Activated T-helper 1 cell treated with anti-CD3 and anti-CD28 coated beads, Interleukin-2, amount 50 U/mL, for 16 hours (primary cell): Measurements from ENCODE around the gene TMEM94.
"Not testable (repeated sequence)": the region's sequence is repeated elsewhere in the genome, so short reads cannot be mapped to it uniquely, and the experiment has no call there.

Experiments
- DNase-seq, 2 donors: peaks; one replicate each; pipeline ENCODE4 v3.0.0-alpha.2; 2020; ENCODE audit warnings: low read depth in 1 of 2, low spot score in 1 of 2

The TMEM94 gene

GRCh38 chr17:75509528-75510258, 53.3 kb downstream of the TMEM94 start:
- no peak for DNase-seq

GRCh38 chr17:75511270-75511609, 54.8 kb downstream of the TMEM94 start:
- no peak for DNase-seq

GRCh38 chr17:75511610-75512575, 55.5 kb downstream of the TMEM94 start:
- DNase-seq, result no peak

GRCh38 chr17:75512926-75513640, 56.6 kb downstream of the TMEM94 start:
- no peak for DNase-seq

- DNase-seq, result no peak
These were observed 57.2 kb downstream of the TMEM94 start for GRCh38 chr17:75513641-75514000.

- no peak for DNase-seq
These were observed 58.0 kb downstream of the TMEM94 start for GRCh38 chr17:75514299-75514918.

GRCh38 chr17:75514919-75515495, 58.6 kb downstream of the TMEM94 start:
- no peak for DNase-seq

- DNase-seq, result peak; percentile 30 to 65
These were observed 59.2 kb downstream of the TMEM94 start, which contains the start of gene CASKIN2 for GRCh38 chr17:75515496-75516254. Gene CASKIN2, minus strand, starts transcription at chr17:75515537. Its CDS starts 1,733 bp downstream, at chr17:75513804.

GRCh38 chr17:75516255-75516618, 59.8 kb downstream of the TMEM94 start, which contains the start of gene TSEN54:
Gene TSEN54, plus strand, starts transcription at chr17:75516528. Its CDS starts 33 bp downstream, at chr17:75516561.
- peak; percentile 92 for DNase-seq

- DNase-seq, result no peak
These were observed 60.3 kb downstream of the TMEM94 start for GRCh38 chr17:75516619-75517296.

GRCh38 chr17:75517297-75517865, 60.9 kb downstream of the TMEM94 start:
- no peak for DNase-seq

GRCh38 chr17:75518201-75518600, 61.8 kb downstream of the TMEM94 start:
- DNase-seq, result no peak

- no peak for DNase-seq
These were observed 62.6 kb downstream of the TMEM94 start for GRCh38 chr17:75518983-75519537.

- DNase-seq, result not testable (repeated sequence)
These were observed 64.0 kb downstream of the TMEM94 start for GRCh38 chr17:75520413-75520812.

GRCh38 chr17:75521290-75521689, 64.9 kb downstream of the TMEM94 start:
- DNase-seq, result no peak

- DNase-seq, result no peak
These were observed 65.7 kb downstream of the TMEM94 start for GRCh38 chr17:75521951-75522727.

- no peak for DNase-seq
These were observed 67.2 kb downstream of the TMEM94 start for GRCh38 chr17:75523647-75524046.
